HG03159 (cell line): ENCODE measurements around the gene TRAF3IP1.
A peak's percentile ranks its signal among the peaks of the same experiment; 100 is the strongest.

Experiments
- ATAC-seq: cut with Tn5 transposase; IDR thresholded peaks from one replicate; pipeline ENCODE4 v1.9.1; 2021; ENCODE audit warnings: mild to moderate bottlenecking, moderate library complexity; ENCODE audit not compliant: unreplicated experiment

The TRAF3IP1 gene

GRCh38 chr2:238287737-238288649 lies 32.3 kb upstream of the TRAF3IP1 start, which contains the start of gene PER2:
Gene PER2, minus strand, starts transcription at chr2:238288610. Its CDS starts 10,674 bp downstream, at chr2:238277936.
- peak; percentile 38 for ATAC-seq

- ATAC-seq: peak; percentile 87
These were observed 31.4 kb upstream of the TRAF3IP1 start for GRCh38 chr2:238288650-238289573.

GRCh38 chr2:238289574-238289973 lies 30.7 kb upstream of the TRAF3IP1 start:
- ATAC-seq: no peak

GRCh38 chr2:238290091-238290509 lies 30.2 kb upstream of the TRAF3IP1 start:
- ATAC-seq: no peak

GRCh38 chr2:238290715-238291549 lies 29.4 kb upstream of the TRAF3IP1 start:
- ATAC-seq: no peak

GRCh38 chr2:238291550-238292281 lies 28.6 kb upstream of the TRAF3IP1 start:
- ATAC-seq: no peak

- ATAC-seq: no peak
These were observed 26.3 kb upstream of the TRAF3IP1 start for GRCh38 chr2:238294046-238294392.

- no peak for ATAC-seq
These were observed 25.8 kb upstream of the TRAF3IP1 start for GRCh38 chr2:238294393-238295143.

- no peak for ATAC-seq
These were observed 24.9 kb upstream of the TRAF3IP1 start for GRCh38 chr2:238295144-238296112.

GRCh38 chr2:238296638-238297457 lies 23.5 kb upstream of the TRAF3IP1 start:
- ATAC-seq: no peak

GRCh38 chr2:238299803-238300202 lies 20.5 kb upstream of the TRAF3IP1 start:
- no peak for ATAC-seq

GRCh38 chr2:238302087-238302486 lies 18.2 kb upstream of the TRAF3IP1 start:
- ATAC-seq: no peak

GRCh38 chr2:238302751-238303150 lies 17.6 kb upstream of the TRAF3IP1 start:
- no peak for ATAC-seq

GRCh38 chr2:238304116-238304515 lies 16.2 kb upstream of the TRAF3IP1 start:
- ATAC-seq: no peak

GRCh38 chr2:238305092-238305862 lies 15.0 kb upstream of the TRAF3IP1 start:
- ATAC-seq: no peak

GRCh38 chr2:238305965-238306671 lies 14.2 kb upstream of the TRAF3IP1 start:
- ATAC-seq: no peak
